ENCODE data around the gene PDE6B. TPM values are rescaled to one million over a fixed set of nuclear protein-coding genes. Genes with fewer than 3 reads are reported as not detected.

PDE6B gene
- total and polyA plus RNA-seq, 2 of the 13 experiments (the other 11 are each of a cell fraction or from before 2014, with no cell fraction given): 0.38 to 0.40 TPM

GRCh38 chr4:717601-718320 lies 92.4 kb downstream of the PDE6B start:
- intact Hi-C loops (cut with micrococcal nuclease; ENCODE audit: unreplicated experiment): no loop called here
- no peak for DNase-seq (ENCODE audit: low spot score)
- H2AFZ ChIP-seq (ENCODE audit: low read length): no peak overlapping the region
- no peaks in the 10 kb centered on the region for H3K9me3 ChIP-seq (ENCODE audit: low read length)
- TF ChIP-seq ZNF143 (CRISPR knock-in tag; IDR thresholded peaks at IDR 0.05): no peak
- no peak for TF ChIP-seq ZNF256 (CRISPR knock-in tag; conservative IDR thresholded peaks at IDR 0.05)
- TF ChIP-seq RCOR2 (CRISPR knock-in tag; IDR thresholded peaks at IDR 0.05): no peak
- no peak for TF ChIP-seq ZNF607 (CRISPR knock-in tag; IDR thresholded peaks at IDR 0.05; ENCODE audit: borderline replicate concordance)
- TF ChIP-seq KDM6A (CRISPR knock-in tag; IDR thresholded peaks at IDR 0.05; ENCODE audit: low read depth): no peak
- TF ChIP-seq ETV5 (CRISPR knock-in tag; IDR thresholded peaks at IDR 0.05; ENCODE audit: borderline replicate concordance): no peak
- TF ChIP-seq ZBTB3 (CRISPR knock-in tag; IDR thresholded peaks at IDR 0.05; ENCODE audit: borderline replicate concordance, low read depth): no peak
- no peak for TF ChIP-seq ZNF430 (CRISPR knock-in tag; IDR thresholded peaks at IDR 0.05)
- TF ChIP-seq EED (CRISPR knock-in tag; IDR thresholded peaks at IDR 0.05): no peak
- TF ChIP-seq ZBTB44 (CRISPR knock-in tag; IDR thresholded peaks at IDR 0.05): no peak
- TF ChIP-seq ZSCAN29 (CRISPR knock-in tag; conservative IDR thresholded peaks at IDR 0.05): no peak
- TF ChIP-seq KAT8 (CRISPR knock-in tag; IDR thresholded peaks at IDR 0.05): no peak
- no peak for TF ChIP-seq ATF4 (CRISPR knock-in tag; IDR thresholded peaks at IDR 0.05)
- no peak for TF ChIP-seq LCORL (IDR thresholded peaks at IDR 0.05)
- TF ChIP-seq LCORL (CRISPR knock-in tag; IDR thresholded peaks at IDR 0.05): no peak
- no peak overlapping the region for H3K27ac ChIP-seq (ENCODE audit: extremely low read length, insufficient read depth, low read length)
- H3K9ac ChIP-seq (ENCODE audit: insufficient read depth, low read depth, low read length): no peak overlapping the region
- no peak for FAIRE-seq
- no peak for ATAC-seq
- POLR2A ChIA-PET: no interaction called here
- WGBS (ENCODE audit: low lambda C conversion rate): 95% methylated on average over 34 of the region's 34 CpGs
- in situ Hi-C loops (cut with HindIII; ENCODE audit: extremely low pct_ligation_motif_present, low pct_unique_long_range_greater_than_20kb): no loop called here
- H3K36me3 ChIP-seq (replicated peaks in 1 of 2; ENCODE audit: control insufficient read depth in 1 of 2, insufficient read depth in 2 of 2, low read length in 2 of 2): peaks cover 0 to 2% of the 10 kb centered on the region in 2 experiments; a peak in 1 of 5 replicates
- H3K79me2 ChIP-seq (ENCODE audit: insufficient read depth, low read length): peaks cover 47% of the 10 kb centered on the region
- BruUV-seq (replicated peaks): no TSS peak
- H4K20me1 ChIP-seq (ENCODE audit: insufficient read depth, low read length): peaks cover 37% of the 10 kb centered on the region; the same call in 1 of the 2 replicates
- CTCF ChIA-PET (ENCODE audit: low intra/inter-chr PET ratio, low total read pairs): no interaction called here
- no peaks in the 10 kb centered on the region; a peak in 1 of 5 replicates for H3K27me3 ChIP-seq (ENCODE audit: control insufficient read depth in 1 of 2, insufficient read depth in 2 of 2, low read length in 2 of 2)
- H3K4me2 ChIP-seq (ENCODE audit: low read depth, low read length): no peak overlapping the region
- H3K4me3 ChIP-seq (replicated peaks in 1 of 3; ENCODE audit: insufficient read depth in 1 of 3, low read depth in 2 of 3, low read length in 3 of 3): no peak overlapping the region
- H3K4me1 ChIP-seq (ENCODE audit: insufficient read depth, low read length): no peaks in the 10 kb centered on the region
